LNCaP clone FGC (cell line): Measurements from ENCODE around the gene SND1.

Experiments used
- DNase-seq: peaks from one replicate; pipeline ENCODE4 v3.0.0-alpha.2; 2011; ENCODE audit warnings: low read depth
- H3K4me3 ChIP-seq: 2 replicates; pipeline ENCODE4 v1.5.1; 2011; ENCODE audit warnings: mild to moderate bottlenecking, low read depth, low read length, control low read depth
- CTCF ChIP-seq: IDR thresholded peaks from 2 replicates; pipeline ENCODE4 v1.5.1; 2012; ENCODE audit warnings: mild to moderate bottlenecking; ENCODE audit not compliant: control insufficient read depth, insufficient read depth; ENCODE audit errors: extremely low read depth

Gene SND1

GRCh38 chr7:128114806-128115205 lies 462.8 kb downstream of the SND1 start:
- no peak overlapping the region for H3K4me3 ChIP-seq
- DNase-seq = no peak
- no peak for TF ChIP-seq CTCF

DNA sequence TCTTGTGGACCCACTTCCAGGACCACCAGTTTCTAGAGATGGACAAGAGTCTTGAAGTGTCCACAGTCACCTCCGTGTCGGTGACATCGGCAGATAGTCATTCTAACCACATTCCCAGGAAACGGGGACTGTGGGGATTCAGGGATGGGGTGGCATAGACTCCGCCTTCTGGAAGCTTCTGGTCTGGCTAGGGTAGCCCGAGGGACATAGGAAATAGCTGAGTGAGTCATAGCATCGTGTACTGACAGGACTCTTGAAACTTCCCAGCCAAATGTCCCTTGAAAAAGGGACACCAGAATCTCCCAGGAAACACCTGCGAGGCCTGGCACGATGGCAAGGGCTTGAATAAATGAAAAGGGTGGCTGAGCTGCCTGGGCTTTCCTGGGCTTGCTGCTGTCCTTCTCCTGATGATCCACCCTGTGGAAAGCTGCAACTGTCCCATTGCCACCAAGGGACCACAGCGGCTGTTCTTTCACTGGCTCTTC lies 463.4 kb downstream of the SND1 start:
- H3K4me3 ChIP-seq = no peak overlapping the region
- no peak for DNase-seq
- no peak for TF ChIP-seq CTCF

- no peak for DNase-seq
- no peak for TF ChIP-seq CTCF
- H3K4me3 ChIP-seq = no peak overlapping the region
These were observed 464.1 kb downstream of the SND1 start for GRCh38 chr7:128115821-128116723.

GRCh38 chr7:128116740-128117139 lies 464.7 kb downstream of the SND1 start:
- TF ChIP-seq CTCF = no peak
- DNase-seq = no peak
- no peak overlapping the region for H3K4me3 ChIP-seq

GRCh38 chr7:128117691-128118090 lies 465.7 kb downstream of the SND1 start:
- no peak overlapping the region for H3K4me3 ChIP-seq
- DNase-seq = no peak
- no peak for TF ChIP-seq CTCF

DNA sequence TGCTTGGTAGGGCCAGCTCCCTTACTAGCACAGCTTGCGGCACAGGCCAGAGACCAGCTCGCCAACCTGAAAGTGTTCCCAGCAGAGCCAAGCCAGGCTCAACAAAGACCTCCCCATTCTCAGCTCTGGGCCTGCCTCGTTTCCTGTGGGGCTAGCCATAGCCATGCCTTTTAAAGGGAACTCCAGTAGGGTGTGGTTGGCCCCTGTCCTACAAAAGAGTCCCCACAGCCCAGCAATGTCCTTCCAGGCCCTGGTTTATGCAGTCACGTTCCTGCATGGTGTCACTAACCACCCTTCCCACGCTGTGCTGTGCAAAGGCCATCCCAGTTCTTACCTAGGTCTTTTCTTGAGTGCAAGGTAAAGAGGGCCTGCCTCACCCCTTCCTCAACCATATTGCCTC lies 467.0 kb downstream of the SND1 start:
- no peak for TF ChIP-seq CTCF
- DNase-seq = no peak
- H3K4me3 ChIP-seq = no peak overlapping the region
